GM21717 (cell line): ENCODE results near the gene ZFAND5.

Source experiments
- ATAC-seq: cut with Tn5 transposase; IDR thresholded peaks from one replicate; pipeline ENCODE4 v1.9.1; 2021; ENCODE audit warnings: mild to moderate bottlenecking, moderate library complexity; ENCODE audit not compliant: unreplicated experiment

ZFAND5 gene, protein sequence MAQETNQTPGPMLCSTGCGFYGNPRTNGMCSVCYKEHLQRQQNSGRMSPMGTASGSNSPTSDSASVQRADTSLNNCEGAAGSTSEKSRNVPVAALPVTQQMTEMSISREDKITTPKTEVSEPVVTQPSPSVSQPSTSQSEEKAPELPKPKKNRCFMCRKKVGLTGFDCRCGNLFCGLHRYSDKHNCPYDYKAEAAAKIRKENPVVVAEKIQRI

DNA sequence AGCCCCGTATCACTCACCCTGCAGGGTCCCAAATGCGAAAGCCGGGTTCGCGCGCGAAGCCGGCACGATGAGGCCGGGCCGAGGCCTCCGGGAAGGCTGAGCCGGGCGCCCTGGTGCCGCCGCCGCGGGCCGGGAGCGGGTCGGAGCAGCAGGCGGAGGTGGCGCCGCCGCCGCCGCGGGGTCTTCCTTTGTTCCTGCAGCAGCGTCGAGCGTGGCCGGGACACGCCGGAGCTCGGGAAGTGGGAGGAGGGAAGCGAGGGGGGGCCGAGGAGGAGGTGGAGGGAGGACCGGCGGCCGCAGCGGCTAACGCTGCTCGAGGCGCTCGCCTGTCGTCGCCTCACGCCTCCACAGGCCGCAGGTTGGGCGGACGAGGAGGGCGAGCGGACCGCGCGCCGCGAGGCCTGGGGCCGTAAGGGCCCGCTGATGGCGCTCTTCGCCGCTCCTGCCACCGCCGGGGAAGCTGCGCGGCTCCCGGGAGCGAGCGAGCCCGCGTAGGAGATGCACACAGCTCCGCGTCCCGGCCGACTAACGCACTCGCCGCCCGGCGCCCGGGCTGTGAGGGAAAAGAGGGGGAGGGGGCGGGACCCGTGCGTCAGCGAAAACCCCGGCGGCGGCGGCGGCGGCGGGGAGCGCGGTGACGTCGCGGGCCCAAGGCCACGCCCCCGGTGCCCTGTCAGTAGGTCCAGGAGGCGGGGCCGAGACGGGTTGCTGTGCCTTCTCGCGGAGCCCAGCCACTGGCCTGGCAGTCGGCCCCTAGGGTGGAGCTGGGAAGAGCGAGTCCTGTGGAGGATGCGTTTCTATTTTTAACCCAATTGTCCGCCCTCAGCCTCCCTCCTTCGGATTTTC is at the start of gene ZFAND5:
Gene ZFAND5 (minus strand): TSS at position 530 of the 846 bp plus-strand sequence. CDS start 4,430 bp downstream, outside the sequence.
- ATAC-seq = peak; percentile 84

DNA sequence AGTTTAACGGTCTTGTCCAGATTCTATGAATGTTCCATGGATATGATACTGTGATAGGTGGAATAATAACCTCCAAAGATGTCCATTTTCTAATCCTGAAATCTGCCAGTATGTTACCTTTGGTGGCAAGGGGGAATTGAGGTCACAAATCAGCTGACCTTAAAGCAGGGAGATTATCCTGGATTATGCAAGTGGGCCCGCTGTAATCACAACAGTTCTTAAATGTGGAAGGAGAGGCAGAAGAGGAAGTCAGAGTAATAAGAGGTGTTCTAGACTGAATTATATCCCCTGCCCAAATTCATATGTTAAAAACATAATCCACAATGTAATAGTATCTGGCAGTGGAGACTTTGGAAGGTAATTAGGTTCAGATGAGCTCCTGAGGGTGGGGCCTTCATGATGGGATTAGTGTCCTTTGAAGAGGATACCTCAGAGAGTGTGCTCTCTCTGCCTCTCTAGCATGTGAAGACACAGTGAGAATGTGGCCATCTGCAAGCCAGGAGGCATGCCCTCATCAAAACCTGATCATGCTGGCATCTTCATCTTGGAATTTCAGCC is 47.6 kb upstream of the ZFAND5 start:
- ATAC-seq = no peak

DNA sequence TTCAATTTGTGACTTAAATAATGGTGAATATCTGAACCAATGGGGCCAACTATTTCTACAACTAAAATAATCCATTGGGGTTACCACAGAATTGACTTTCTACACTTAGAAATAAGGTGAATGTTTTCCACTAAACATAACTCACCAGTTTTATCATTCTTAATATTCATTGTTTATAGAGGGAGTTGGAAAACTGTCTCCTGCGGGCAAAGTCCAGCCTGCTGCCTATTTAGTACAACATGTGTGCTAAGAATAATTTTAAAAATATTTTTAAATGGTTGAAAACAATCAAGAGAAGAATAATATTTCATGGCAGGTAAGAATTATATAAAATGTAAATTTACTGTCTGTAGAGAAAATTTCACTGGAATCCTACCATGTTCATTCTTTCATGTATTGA is 45.2 kb upstream of the ZFAND5 start:
- ATAC-seq = no peak

DNA sequence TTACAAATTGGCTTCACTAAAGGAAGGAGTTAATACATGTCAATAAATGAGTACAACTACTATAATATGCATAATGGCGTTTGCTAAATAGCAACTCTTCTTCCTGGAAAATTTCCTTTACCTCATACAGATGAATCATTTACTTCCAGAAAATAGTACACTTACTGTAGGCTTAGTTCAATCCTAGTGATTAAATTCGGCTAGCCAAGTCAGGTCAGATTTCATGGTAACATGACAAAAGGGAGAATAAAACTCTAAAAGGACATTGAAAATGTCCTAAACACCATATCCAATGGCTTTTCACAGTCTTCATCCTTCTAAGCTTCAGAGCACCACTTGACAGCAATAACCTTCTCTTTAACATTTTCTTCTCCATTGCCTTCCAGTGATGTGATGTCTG is 42.1 kb upstream of the ZFAND5 start:
- ATAC-seq = no peak

DNA sequence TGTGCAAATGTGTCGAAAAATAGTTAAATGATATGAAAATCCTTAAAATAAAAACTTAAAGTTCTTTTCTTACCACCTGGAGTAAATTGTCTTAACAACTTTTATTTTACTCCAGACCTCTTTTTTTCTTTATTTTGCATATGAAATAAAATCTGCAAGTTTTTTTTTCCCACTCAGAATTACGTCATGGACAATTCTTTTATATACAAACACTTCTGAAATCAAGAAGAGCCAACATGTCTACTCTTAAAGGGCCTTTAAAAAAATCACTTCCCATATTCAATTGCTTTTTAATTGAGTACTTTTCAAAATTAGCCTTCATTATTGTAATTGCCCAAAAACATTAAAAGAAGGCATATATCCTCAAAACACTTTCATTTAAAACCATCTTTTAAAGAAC is 37.7 kb upstream of the ZFAND5 start:
- no peak for ATAC-seq

DNA sequence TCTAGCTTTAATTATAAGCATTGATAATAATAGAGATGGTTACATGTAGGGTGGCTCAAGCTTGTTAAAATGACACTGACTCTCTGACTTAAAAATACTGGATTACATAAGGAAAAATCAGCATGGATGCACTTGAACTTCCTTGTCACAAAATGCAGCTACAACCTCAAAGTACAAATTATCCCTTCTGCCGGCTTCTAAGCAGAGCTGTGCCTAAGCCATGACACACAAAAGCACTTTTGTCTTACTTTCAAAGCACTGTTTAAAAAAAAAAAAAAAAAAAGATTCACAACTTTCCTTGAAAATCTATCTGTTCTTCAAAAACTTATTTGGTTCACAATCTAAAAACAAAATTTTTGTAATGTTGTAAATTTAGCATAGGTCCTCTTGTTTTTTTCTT is 36.4 kb upstream of the ZFAND5 start:
- no peak for ATAC-seq

DNA sequence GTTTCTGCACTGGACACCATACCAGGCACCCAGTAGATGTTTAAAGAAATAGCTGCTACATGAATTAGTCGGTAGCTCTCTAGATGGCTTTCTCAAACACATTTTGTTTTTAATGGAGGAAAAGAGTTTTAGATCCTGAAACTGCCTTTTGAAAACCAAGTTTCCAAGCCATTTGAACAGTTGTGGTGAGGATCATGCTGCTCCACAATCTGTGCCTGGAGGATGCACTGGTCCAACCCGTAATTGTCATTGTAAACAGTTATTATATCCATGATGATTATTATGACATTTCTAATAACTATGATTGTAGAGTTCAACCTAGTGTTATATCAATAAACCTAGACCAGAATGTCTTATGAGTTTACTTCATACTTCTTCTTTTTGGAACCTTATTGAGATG is 35.9 kb upstream of the ZFAND5 start:
- ATAC-seq = no peak

DNA sequence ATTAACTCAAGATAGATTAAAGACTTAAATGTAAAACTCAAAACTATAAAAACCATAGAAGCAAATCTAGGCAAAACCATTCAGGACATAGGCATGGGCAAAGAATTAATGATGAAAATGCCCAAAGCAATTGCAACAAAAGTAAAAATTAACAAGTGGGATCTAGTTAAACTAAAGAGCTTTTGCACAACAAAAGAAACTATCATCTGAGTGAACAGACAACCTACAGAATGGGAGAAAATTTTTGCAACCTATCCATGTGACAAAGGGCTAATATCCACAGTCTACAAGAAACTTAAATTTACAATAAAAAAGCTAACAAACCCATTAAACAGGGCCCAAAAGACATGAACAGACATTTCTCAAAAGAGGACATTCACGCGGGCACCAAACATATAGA is 34.4 kb upstream of the ZFAND5 start:
- no peak for ATAC-seq

DNA sequence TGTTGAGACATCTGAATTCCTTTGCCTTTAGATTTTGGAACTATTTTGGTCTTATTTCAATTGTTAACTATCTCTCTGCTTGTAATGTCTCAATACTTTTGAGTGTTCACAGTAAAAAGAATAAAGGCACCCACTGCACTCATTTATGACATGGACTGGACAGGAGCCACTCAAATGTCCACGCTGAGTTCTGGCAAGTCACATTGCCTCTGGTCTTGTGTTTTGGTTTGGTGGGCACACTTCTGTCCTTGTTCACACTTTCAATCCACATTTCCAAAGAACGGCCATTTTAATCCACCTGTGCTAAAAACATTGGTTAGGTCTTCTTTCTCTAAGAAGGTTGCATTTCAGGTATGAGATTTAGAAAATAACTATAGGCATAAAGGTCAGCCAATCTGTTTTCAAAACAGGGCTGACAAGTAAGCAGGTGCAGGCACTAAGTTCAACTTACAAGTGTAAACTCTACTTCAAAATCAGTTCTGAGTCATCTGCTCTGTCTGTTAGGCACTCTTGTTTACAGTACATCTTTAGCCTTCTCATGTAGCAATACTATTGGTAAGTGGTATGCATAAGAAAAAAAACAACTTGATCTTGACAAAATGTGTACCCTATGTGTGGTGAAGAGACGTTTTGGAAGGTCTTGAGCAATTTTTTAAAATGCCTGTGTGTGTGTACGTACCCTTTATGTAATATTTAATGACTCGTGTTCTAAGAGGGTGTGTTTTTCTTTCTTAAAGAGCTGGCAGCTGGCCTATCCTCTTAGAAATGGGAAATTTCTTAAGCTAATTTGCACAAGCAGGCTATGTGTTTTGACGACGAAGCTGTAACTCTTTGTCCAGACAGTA is 31.5 kb upstream of the ZFAND5 start:
- no peak for ATAC-seq

DNA sequence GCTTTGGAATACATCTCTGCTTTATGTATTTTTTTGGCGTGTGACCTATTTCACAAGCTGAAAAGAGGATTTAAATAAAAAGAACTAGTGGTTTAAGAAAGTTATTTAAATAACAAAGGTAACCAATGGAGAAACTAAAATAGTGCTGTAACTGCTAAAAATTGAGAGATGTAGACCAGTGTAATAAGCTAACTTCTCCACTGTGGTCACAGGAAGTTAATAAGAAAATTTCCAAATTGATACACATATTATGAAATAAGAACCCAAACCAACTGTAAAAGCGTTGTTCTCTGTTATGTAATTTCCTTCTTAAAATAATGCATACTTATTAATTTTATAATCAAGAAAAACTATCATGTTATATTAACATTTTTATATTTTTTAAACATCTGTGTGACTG is 29.1 kb upstream of the ZFAND5 start:
- ATAC-seq = no peak

DNA sequence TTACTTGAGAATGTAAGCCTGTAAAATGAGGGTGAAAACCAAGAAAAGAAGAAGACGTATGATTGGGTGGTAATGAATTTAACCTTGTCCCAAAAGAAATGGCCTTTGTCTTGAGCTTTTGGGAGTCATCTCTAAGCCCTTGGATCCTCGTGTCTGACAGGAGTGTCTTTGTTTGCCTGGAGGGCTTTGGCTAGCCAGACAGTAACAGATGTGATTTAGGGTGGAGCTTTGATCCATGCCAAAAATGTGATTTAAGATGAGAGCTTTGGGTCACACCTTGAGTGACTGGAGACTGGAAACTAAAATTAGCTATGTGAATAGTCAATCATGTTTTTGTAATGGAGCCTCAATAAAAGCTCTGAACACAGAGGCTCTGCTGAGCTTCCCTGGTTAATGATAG is 25.9 kb upstream of the ZFAND5 start:
- ATAC-seq = no peak

DNA sequence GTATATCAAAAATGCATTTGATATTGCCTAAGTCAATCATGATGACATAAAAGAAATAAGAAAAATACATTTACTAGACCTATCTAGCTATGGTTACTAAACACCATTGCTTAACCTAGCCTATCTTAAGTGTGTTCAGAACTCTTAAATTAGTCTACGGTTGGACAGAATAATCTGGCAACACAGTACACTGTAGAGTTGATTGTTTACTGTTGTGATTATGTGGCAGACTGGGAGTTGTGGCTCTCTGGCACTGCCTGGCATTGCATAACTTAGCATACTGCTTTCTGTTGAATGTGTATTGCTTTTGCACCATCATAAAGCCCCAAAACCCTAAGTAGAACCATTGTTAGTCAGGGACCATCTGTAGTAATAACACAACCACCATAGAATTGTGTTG is 21.2 kb upstream of the ZFAND5 start:
- ATAC-seq = no peak

DNA sequence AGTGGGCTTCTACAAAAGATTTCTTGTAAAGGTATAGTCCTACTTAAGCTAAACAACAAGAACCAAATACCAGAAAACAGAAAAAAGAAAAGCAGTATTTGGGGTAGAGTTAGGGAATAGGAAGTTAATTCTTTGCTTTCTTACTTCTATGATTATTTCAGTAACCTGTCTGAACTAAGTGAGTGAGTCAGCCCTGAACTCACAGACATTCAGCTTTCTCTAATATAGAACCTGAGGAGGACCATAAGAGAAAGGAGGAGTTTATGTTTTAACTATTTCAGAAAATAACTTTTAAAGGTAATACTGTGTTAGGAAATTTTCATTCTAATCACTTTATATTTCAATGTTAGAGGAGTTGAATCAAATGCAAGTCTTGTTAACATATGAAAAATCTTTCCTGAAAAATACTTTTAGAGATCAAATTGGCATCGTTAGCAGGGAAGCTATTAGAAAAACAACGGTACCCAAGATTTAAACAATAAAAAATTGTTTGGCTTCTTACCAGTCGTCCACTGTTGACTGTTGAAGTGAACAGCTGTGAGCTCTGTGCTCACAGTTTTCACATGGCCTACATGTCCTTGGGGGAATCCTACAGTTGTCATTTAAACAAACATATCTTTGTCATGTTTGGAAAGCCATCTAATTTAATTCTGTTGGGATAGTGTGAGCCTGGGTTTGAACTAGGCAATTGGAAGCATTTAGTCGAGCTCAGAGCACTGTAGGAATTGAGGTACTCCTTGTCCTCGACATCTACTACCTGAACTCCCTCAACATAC is 19.9 kb upstream of the ZFAND5 start:
- ATAC-seq = no peak

DNA sequence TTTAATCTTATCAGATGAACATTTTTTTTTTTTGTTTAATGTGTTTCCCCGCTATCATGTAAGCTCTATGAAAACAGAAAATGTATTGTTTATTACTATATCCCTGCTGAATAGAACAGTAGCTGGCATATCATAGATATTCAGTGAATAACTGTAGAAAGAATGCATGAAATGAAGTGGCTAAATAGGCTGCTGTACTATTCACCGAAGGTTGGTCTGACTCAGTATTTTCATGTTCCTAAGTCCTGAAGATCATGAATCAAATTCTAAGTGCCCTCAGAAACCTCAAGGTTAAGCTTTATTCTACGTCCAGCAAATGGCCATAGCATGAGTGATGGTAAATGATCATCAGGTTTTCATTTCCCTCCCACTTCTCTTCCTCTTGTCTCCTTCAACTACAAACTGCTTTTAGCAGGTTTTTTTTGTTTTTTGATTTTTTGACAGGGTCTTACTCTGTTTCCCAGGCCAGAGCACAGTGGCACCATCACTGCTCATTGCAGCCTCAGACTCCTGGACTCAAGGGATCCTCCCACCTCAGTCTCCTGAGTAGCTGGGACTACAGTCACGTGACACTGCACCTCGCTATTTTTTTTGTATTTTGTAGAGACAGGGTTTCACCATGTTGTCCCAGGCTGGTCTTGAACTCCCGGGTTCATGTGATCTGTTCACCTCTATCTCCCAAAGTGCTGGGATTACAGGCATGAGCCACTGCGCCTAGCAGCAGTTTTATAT is 19.1 kb upstream of the ZFAND5 start:
- no peak for ATAC-seq

DNA sequence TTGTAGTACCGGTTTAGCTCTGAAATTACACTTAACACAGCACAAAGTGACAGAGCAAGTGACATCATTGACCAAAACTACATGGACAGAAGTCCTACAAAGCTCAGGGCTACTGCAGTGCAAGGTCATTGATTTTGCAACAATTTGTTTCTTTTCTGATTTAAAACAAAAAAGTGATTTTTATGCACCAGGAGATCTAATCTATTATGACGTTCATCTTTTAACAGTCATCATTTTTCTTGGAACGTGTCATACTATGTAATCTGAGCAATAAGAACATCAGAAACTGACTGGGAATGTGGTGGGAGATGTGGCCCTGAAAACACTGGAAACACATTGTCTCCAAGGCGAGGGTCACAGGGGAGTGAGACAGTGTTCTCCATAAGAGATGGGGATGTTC is 17.4 kb upstream of the ZFAND5 start:
- no peak for ATAC-seq

DNA sequence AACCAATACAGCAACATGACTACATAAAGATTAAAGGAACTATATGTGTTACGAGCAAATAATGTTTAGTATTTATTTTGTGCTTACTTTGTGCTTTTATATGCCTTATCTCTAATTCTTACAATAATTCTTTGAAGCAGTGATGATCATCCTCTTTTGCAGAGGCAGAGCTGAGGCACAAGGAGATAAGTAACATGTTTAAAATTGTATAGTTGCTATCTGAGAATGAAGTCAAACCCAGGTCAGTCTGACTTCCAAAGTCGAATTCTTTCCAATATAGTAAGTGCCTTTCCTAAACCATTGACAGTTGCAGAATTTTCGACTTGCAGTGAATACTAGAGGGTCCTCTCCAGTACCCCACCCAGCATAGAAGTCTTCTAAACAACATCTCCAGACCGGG is 12.0 kb upstream of the ZFAND5 start:
- ATAC-seq = no peak

DNA sequence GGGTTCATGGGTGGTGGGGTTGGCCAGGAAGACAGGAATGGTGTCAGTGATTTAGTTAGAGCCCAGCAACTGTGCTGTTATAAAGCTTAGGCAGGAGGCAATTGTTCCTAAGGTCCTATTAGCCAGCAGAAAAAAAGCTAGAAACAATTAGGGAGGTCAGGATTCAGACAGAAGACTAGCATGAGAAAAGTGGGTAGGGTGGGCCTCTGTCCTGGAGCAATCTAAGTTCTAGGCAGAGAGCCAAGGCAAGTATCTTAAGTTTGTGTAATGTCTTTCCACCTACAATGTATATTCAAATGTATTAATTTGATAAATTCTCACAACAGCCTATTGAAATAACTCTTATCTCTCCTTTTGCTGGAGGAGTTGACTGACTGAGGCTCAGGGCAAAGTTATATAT is 6.1 kb upstream of the ZFAND5 start:
- no peak for ATAC-seq

DNA sequence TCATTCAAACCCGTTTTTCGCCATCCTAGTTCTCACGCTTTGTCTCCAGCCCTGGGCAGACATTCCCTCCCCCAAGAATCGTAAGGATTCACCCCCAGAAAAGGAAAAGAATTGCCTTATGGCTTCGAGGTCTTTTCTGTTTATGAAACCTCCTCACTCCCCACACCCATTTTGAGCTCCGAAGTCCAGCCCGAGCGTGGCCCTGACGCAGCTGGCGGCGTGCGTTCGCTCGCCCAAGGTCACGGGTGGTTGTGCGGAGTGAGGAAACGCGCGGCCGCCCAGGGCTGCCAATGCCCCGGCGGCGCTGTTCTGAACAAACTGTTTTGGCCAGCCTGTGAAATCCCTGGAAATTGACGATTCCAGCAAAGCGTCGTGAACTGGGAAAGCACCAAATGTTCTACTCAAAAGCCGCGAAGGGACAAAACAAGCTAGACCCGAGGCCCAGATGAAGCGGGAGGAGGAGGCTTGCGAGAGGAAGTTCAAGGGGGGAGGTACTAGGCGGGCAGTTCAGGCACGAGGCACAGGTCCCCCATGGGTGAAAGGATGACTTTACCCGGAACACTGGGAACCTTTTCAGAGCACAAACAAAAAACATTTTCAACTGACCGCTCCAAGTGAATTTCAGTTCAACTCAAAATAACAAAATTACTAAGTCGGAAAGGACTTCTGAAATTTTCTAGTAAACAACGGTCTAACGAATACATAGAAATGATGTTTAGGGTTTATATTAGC is 683 bp upstream of the ZFAND5 start:
- peak; percentile 37 for ATAC-seq
